ACC112 (cell line): ENCODE measurements around the gene HSD17B14.

ENCODE experiments used
- H2AFZ ChIP-seq: fragments of 200-600 bp; sonication (generic); one replicate; pipeline ENCODE4 v1.6.0; 2017; ENCODE audit warnings: antibody characterized with exemption, low read length; ENCODE audit not compliant: unreplicated experiment
- H3K27ac ChIP-seq: fragments of 200-600 bp; sonication (generic); 2 replicates; pipeline ENCODE4 v1.5.1; 2014; ENCODE audit warnings: low read depth, mild to moderate bottlenecking, antibody characterized with exemption, low read length, moderate library complexity
- H3K27me3 ChIP-seq: fragments of 200-600 bp; sonication (generic); 2 replicates; pipeline ENCODE4 v1.6.1; 2014; ENCODE audit warnings: mild to moderate bottlenecking, antibody characterized with exemption, low read length, moderate library complexity, mixed read lengths; ENCODE audit not compliant: insufficient read depth
- H3K36me3 ChIP-seq: fragments of 200-600 bp; sonication (generic); 2 replicates; pipeline ENCODE4 v1.6.1; 2016; ENCODE audit warnings: mild to moderate bottlenecking, antibody characterized with exemption, low read length, moderate library complexity, mixed read lengths; ENCODE audit not compliant: insufficient read depth
- H3K4me1 ChIP-seq: fragments of 200-600 bp; sonication (generic); one replicate; pipeline ENCODE4 v1.6.1; 2016; ENCODE audit warnings: low read length, mixed read lengths; ENCODE audit not compliant: insufficient read depth, unreplicated experiment, control insufficient read depth
- H3K4me3 ChIP-seq: fragments of 200-600 bp; sonication (generic); 2 replicates; pipeline ENCODE4 v1.5.1; 2014; ENCODE audit warnings: mild to moderate bottlenecking, low read depth, low read length
- H3K79me2 ChIP-seq: fragments of 200-600 bp; sonication (generic); one replicate; pipeline ENCODE4 v1.6.0; 2016; ENCODE audit warnings: low read length; ENCODE audit not compliant: control insufficient read depth, unreplicated experiment, insufficient read depth

Gene HSD17B14

GRCh38 chr19:48845384-48845783, 9.1 kb upstream of the HSD17B14 start:
- Histone ChIP-seq H3K4me3 (no peak overlapping the region), H3K79me2 (no peaks in the 10 kb centered on the region), H2AFZ (no peak overlapping the region), H3K4me1 (no peaks in the 10 kb centered on the region), H3K36me3 (peaks cover 9% of the 10 kb centered on the region), H3K27ac (no peak overlapping the region), H3K27me3 (no peaks in the 10 kb centered on the region)

- H3K4me3 ChIP-seq: no peak overlapping the region
- no peak overlapping the region for H3K27ac ChIP-seq
- H3K4me1 ChIP-seq: no peaks in the 10 kb centered on the region
- H3K36me3 ChIP-seq: peaks cover 9% of the 10 kb centered on the region
- no peaks in the 10 kb centered on the region for H3K27me3 ChIP-seq
- no peak overlapping the region for H2AFZ ChIP-seq
- H3K79me2 ChIP-seq: no peaks in the 10 kb centered on the region
Measured at GRCh38 chr19:48844472-48844871, 8.2 kb upstream of the HSD17B14 start.

GRCh38 chr19:48842789-48843162, 6.5 kb upstream of the HSD17B14 start:
- Histone ChIP-seq H3K27me3 (no peaks in the 10 kb centered on the region), H3K27ac (no peak overlapping the region), H3K36me3 (peaks cover 9% of the 10 kb centered on the region), H3K4me1 (no peaks in the 10 kb centered on the region), H2AFZ (no peak overlapping the region), H3K4me3 (no peak overlapping the region), H3K79me2 (no peaks in the 10 kb centered on the region)

GRCh38 chr19:48841571-48841970, 5.3 kb upstream of the HSD17B14 start:
- Histone ChIP-seq H3K4me3 (no peak overlapping the region), H3K27me3 (no peaks in the 10 kb centered on the region), H3K4me1 (no peaks in the 10 kb centered on the region), H3K79me2 (no peaks in the 10 kb centered on the region), H3K36me3 (peaks cover 9% of the 10 kb centered on the region), H3K27ac (no peak overlapping the region), H2AFZ (no peak overlapping the region)

GRCh38 chr19:48841047-48841446, 4.8 kb upstream of the HSD17B14 start:
- Histone ChIP-seq H3K27ac (no peak overlapping the region), H3K27me3 (no peaks in the 10 kb centered on the region), H3K4me3 (no peak overlapping the region), H3K4me1 (no peaks in the 10 kb centered on the region), H3K36me3 (peaks cover 9% of the 10 kb centered on the region), H3K79me2 (no peaks in the 10 kb centered on the region), H2AFZ (no peak overlapping the region)

GRCh38 chr19:48837687-48838086, 1.4 kb upstream of the HSD17B14 start:
- H3K27ac ChIP-seq: no peak overlapping the region
- H3K4me1 ChIP-seq: no peaks in the 10 kb centered on the region
- H3K36me3 ChIP-seq: no peaks in the 10 kb centered on the region
- no peak overlapping the region for H2AFZ ChIP-seq
- H3K79me2 ChIP-seq: no peaks in the 10 kb centered on the region
- H3K27me3 ChIP-seq: no peaks in the 10 kb centered on the region
- no peak overlapping the region for H3K4me3 ChIP-seq

GRCh38 chr19:48837051-48837524, 797 bp upstream of the HSD17B14 start:
- H3K27me3 ChIP-seq: no peaks in the 10 kb centered on the region
- no peak overlapping the region for H3K27ac ChIP-seq

GRCh38 chr19:48835734-48836088, 580 bp downstream of the HSD17B14 start:
- Histone ChIP-seq H3K27ac (no peak overlapping the region), H3K36me3 (peaks cover 2% of the 10 kb centered on the region; the same call in 1 of the 2 replicates), H3K4me1 (no peaks in the 10 kb centered on the region), H3K4me3 (no peak overlapping the region), H2AFZ (no peak overlapping the region), H3K79me2 (no peaks in the 10 kb centered on the region), H3K27me3 (no peaks in the 10 kb centered on the region)

More at GRCh38 chr19:48837051-48837524, 797 bp upstream of the HSD17B14 start:
- no peaks in the 10 kb centered on the region for H3K79me2 ChIP-seq
- no peak overlapping the region for H2AFZ ChIP-seq
- no peaks in the 10 kb centered on the region for H3K36me3 ChIP-seq
- no peak overlapping the region for H3K4me3 ChIP-seq
- H3K4me1 ChIP-seq: no peaks in the 10 kb centered on the region

GRCh38 chr19:48833977-48834376, 2.3 kb downstream of the HSD17B14 start:
- H3K36me3 ChIP-seq: peaks cover 2% of the 10 kb centered on the region; the same call in 1 of the 2 replicates
- no peak overlapping the region for H3K4me3 ChIP-seq
- no peaks in the 10 kb centered on the region for H3K79me2 ChIP-seq
- no peak overlapping the region for H3K27ac ChIP-seq
- no peaks in the 10 kb centered on the region for H3K27me3 ChIP-seq
- H3K4me1 ChIP-seq: no peaks in the 10 kb centered on the region
- H2AFZ ChIP-seq: no peak overlapping the region

- no peaks in the 10 kb centered on the region for H3K79me2 ChIP-seq
- H3K27ac ChIP-seq: no peak overlapping the region
- H3K4me3 ChIP-seq: no peak overlapping the region
- no peaks in the 10 kb centered on the region for H3K4me1 ChIP-seq
- H3K36me3 ChIP-seq: peaks cover 2% of the 10 kb centered on the region; the same call in 1 of the 2 replicates
- no peak overlapping the region for H2AFZ ChIP-seq
- H3K27me3 ChIP-seq: no peaks in the 10 kb centered on the region
Measured at GRCh38 chr19:48833049-48833448, 3.2 kb downstream of the HSD17B14 start.

- H2AFZ ChIP-seq: no peak overlapping the region
- no peak overlapping the region for H3K27ac ChIP-seq
- H3K4me3 ChIP-seq: no peak overlapping the region
- no peaks in the 10 kb centered on the region for H3K27me3 ChIP-seq
- H3K36me3 ChIP-seq: peaks cover 2% of the 10 kb centered on the region; the same call in 1 of the 2 replicates
- no peaks in the 10 kb centered on the region for H3K79me2 ChIP-seq
- no peaks in the 10 kb centered on the region for H3K4me1 ChIP-seq
Measured at GRCh38 chr19:48830965-48831364, 5.3 kb downstream of the HSD17B14 start.
